ENCODE data around the gene PLXNC1.

PLXNC1 gene

GRCh38 chr12:94135896-94136295 lies 12.5 kb upstream of the PLXNC1 start:
- no peak for DNase-seq

GRCh38 chr12:94139816-94140215 lies 8.6 kb upstream of the PLXNC1 start:
- no peak for DNase-seq

GRCh38 chr12:94140556-94140955 lies 7.8 kb upstream of the PLXNC1 start:
- no peak for DNase-seq

- no peak for DNase-seq
Observed at GRCh38 chr12:94141004-94141764, 7.2 kb upstream of the PLXNC1 start.

- DNase-seq: no peak
Observed at GRCh38 chr12:94141892-94142291, 6.5 kb upstream of the PLXNC1 start.

GRCh38 chr12:94143438-94143837 lies 4.9 kb upstream of the PLXNC1 start:
- no peak for DNase-seq

GRCh38 chr12:94143951-94144350 lies 4.4 kb upstream of the PLXNC1 start:
- DNase-seq: no peak

- no peak for DNase-seq
Observed at GRCh38 chr12:94144781-94145180, 3.6 kb upstream of the PLXNC1 start.

GRCh38 chr12:94145191-94145983 lies 3.0 kb upstream of the PLXNC1 start:
- DNase-seq: peak; percentile 16

- DNase-seq: no peak
Observed at GRCh38 chr12:94146166-94146936, 2.0 kb upstream of the PLXNC1 start.

GRCh38 chr12:94147387-94147990 lies 888 bp upstream of the PLXNC1 start:
- no peak for DNase-seq

- DNase-seq: no peak
Observed at GRCh38 chr12:94148739-94149118, 352 bp downstream of the PLXNC1 start.

- peak; percentile 25 for DNase-seq
Observed at GRCh38 chr12:94149119-94149780, 873 bp downstream of the PLXNC1 start.

- peak; percentile 19 for DNase-seq
Observed at GRCh38 chr12:94149781-94150239, 1.4 kb downstream of the PLXNC1 start.

GRCh38 chr12:94150240-94151121 lies 2.1 kb downstream of the PLXNC1 start:
- DNase-seq: peak; percentile 18

GRCh38 chr12:94151582-94151981 lies 3.2 kb downstream of the PLXNC1 start:
- peak; percentile 29 for DNase-seq

GRCh38 chr12:94152292-94153078 lies 4.1 kb downstream of the PLXNC1 start:
- DNase-seq: peak; percentile 21

- no peak for DNase-seq
Observed at GRCh38 chr12:94157181-94157580, 8.8 kb downstream of the PLXNC1 start.

GRCh38 chr12:94157981-94158411 lies 9.6 kb downstream of the PLXNC1 start:
- DNase-seq: peak; percentile 63

- DNase-seq: no peak
Observed at GRCh38 chr12:94158666-94159065, 10.3 kb downstream of the PLXNC1 start.

All from DMS79 (cell line).